H1 (cell line): ENCODE measurements around the gene INPPL1. TPM values are rescaled to one million over a fixed set of nuclear protein-coding genes. Genes with fewer than 3 reads are reported as not detected.

Experiments used
- CTCF ChIA-PET: fragments of 300-600 bp; sonication (Branson Sonifier 250); formaldehyde crosslinking; loops from one replicate; lab custom pipeline; 2021; ENCODE audit not compliant: partially characterized antibody; lab: Charles Lee
- POLR2A ChIA-PET: fragments of 300-600 bp; sonication (Branson Sonifier 250); formaldehyde crosslinking; loops from one replicate; lab custom pipeline; 2021; ENCODE audit warnings: inconsistent platforms; ENCODE audit not compliant: partially characterized antibody; lab: Charles Lee
- DNase-seq, 2 experiments: peaks; one replicate each; pipeline versions ENCODE4 v3.0.0 to v3.0.0-alpha.2; 2010 to 2022; ENCODE audit warnings: low spot score in 2 of 2, low read depth in 1 of 2, mixed read lengths in 1 of 2
- FAIRE-seq: peaks from 2 replicates; lab custom pipeline; 2011; peaks lifted over from hg19 to GRCh38; lab: Jason Lieb, UNC
- H2AFZ ChIP-seq: 2 replicates; pipeline ENCODE4 v1.8.1; 2012; ENCODE audit warnings: low read length, inconsistent platforms
- H2AK5ac ChIP-seq: 2 replicates; pipeline ENCODE4 v1.6.1; 2013; ENCODE audit warnings: low read depth, low read length
- H2BK120ac ChIP-seq: replicated peaks from 2 replicates; pipeline ENCODE3; 2013; ENCODE audit warnings: low read depth, low read length, inconsistent platforms
- H2BK12ac ChIP-seq: 2 replicates; pipeline ENCODE4 v1.6.1; 2013; ENCODE audit warnings: low read depth, low read length
- H2BK15ac ChIP-seq: 2 replicates; pipeline ENCODE4 v1.6.1; 2013; ENCODE audit warnings: low read length
- H2BK20ac ChIP-seq: 2 replicates; pipeline ENCODE4 v1.6.1; 2013; ENCODE audit warnings: low read length
- H2BK5ac ChIP-seq: 2 replicates; pipeline ENCODE4 v1.6.1; 2013; ENCODE audit warnings: low read depth, low read length
- H3K14ac ChIP-seq: 2 replicates; pipeline ENCODE4 v1.6.1; 2013; ENCODE audit warnings: inconsistent platforms; ENCODE audit not compliant: insufficient read length
- H3K18ac ChIP-seq: 2 replicates; pipeline ENCODE4 v1.6.1; 2013; ENCODE audit warnings: low read length; ENCODE audit errors: extremely low read depth
- H3K23ac ChIP-seq: 2 replicates; pipeline ENCODE4 v1.6.1; 2013; ENCODE audit warnings: inconsistent platforms; ENCODE audit not compliant: insufficient read length
- H3K23me2 ChIP-seq: 2 replicates; pipeline ENCODE4 v1.6.1; 2013; ENCODE audit warnings: low read depth, low read length
- H3K27ac ChIP-seq: 2 replicates; pipeline ENCODE4 v1.6.1; 2011; ENCODE audit warnings: low read depth, low read length, inconsistent platforms
- H3K27me3 ChIP-seq, 4 experiments: replicated peaks in 1 of 4; 1 replicate in 1 of 4; 2 replicates in 3 of 4; pipeline versions ENCODE4 v1.6.1 to v1.8.1; 2011 to 2013; ENCODE audit warnings: low read length in 3 of 4, mild to moderate bottlenecking in 3 of 4, inconsistent platforms in 2 of 4, mixed read lengths in 2 of 4, moderate library complexity in 1 of 4; ENCODE audit not compliant: control insufficient read depth in 3 of 4, insufficient read depth in 3 of 4; ENCODE audit errors: extremely low read depth in 1 of 4
- H3K36me3 ChIP-seq, 4 experiments: 2 replicates each; pipeline versions ENCODE4 v1.6.1 to v1.8.1; 2011 to 2013; ENCODE audit warnings: mild to moderate bottlenecking in 4 of 4, low read length in 3 of 4, moderate library complexity in 2 of 4, control low read depth in 1 of 4, inconsistent platforms in 1 of 4; ENCODE audit not compliant: insufficient read depth in 4 of 4, control insufficient read depth in 2 of 4
- H3K4ac ChIP-seq: replicated peaks from 2 replicates; pipeline ENCODE3; 2013; ENCODE audit warnings: low read length, low read depth, mixed read lengths, inconsistent platforms; ENCODE audit not compliant: insufficient read length
- H3K4me1 ChIP-seq, 4 experiments: replicated peaks in 1 of 4; 1 replicate in 1 of 4; 2 replicates in 3 of 4; pipeline versions ENCODE4 v1.6.1 to v1.8.1; 2011 to 2013; ENCODE audit warnings: low read length in 3 of 4, inconsistent platforms in 2 of 4, mixed read lengths in 1 of 4; ENCODE audit not compliant: insufficient read depth in 4 of 4, control insufficient read depth in 3 of 4
- H3K4me2 ChIP-seq, 2 experiments: 2 replicates each; pipeline versions ENCODE4 v1.6.1 to v1.8.1; 2011 to 2013; ENCODE audit warnings: low read depth in 2 of 2, low read length in 2 of 2, control low read depth in 1 of 2, inconsistent platforms in 1 of 2, mild to moderate bottlenecking in 1 of 2; ENCODE audit not compliant: insufficient read depth in 1 of 2
- H3K4me3 ChIP-seq, 4 experiments: fragments of 200-600, 300-600 bp in 1 of 4; sonication (generic), shearing (Covaris generic), sonication (Bioruptor Twin) in 1 of 4; 2 replicates each; pipeline versions ENCODE4 v1.5.1 to v1.8.1; 2011 to 2016; ENCODE audit warnings: low read length in 4 of 4, low read depth in 3 of 4, control low read depth in 2 of 4, inconsistent platforms in 2 of 4, mild to moderate bottlenecking in 2 of 4, mixed read lengths in 1 of 4, moderate library complexity in 1 of 4; ENCODE audit not compliant: insufficient read depth in 2 of 4; ENCODE audit errors: extremely low read depth in 1 of 4
- H3K56ac ChIP-seq: replicated peaks from 2 replicates; pipeline ENCODE3; 2013; ENCODE audit warnings: low read depth, mild to moderate bottlenecking, mixed read lengths, low read length, inconsistent platforms; ENCODE audit not compliant: insufficient read length
- H3K79me1 ChIP-seq: 2 replicates; pipeline ENCODE4 v1.6.1; 2013; ENCODE audit warnings: low read depth, low read length, control low read depth
- H3K79me2 ChIP-seq, 2 experiments: 2 replicates each; pipeline versions ENCODE4 v1.6.1 to v1.8.1; 2012 to 2013; ENCODE audit warnings: low read length in 2 of 2, mild to moderate bottlenecking in 2 of 2, inconsistent platforms in 1 of 2; ENCODE audit not compliant: insufficient read depth in 2 of 2, control insufficient read depth in 1 of 2
- H3K9ac ChIP-seq, 4 experiments: replicated peaks in 1 of 4; 1 replicate in 1 of 4; 2 replicates in 3 of 4; pipeline versions ENCODE4 v1.6.1 to v1.8.1; 2011 to 2013; ENCODE audit warnings: low read depth in 3 of 4, low read length in 3 of 4, control low read depth in 2 of 4, mild to moderate bottlenecking in 2 of 4, moderate library complexity in 2 of 4, inconsistent platforms in 1 of 4; ENCODE audit errors: extremely low read depth in 1 of 4
- H3K9me3 ChIP-seq, 2 experiments: 2 replicates each; pipeline versions ENCODE4 v1.6.1 to v1.8.1; 2012 to 2013; ENCODE audit warnings: mild to moderate bottlenecking in 2 of 2, moderate library complexity in 2 of 2, control low read depth in 1 of 2, inconsistent platforms in 1 of 2, low read depth in 1 of 2, low read length in 1 of 2, mixed read lengths in 1 of 2; ENCODE audit not compliant: insufficient read depth in 2 of 2
- H4K20me1 ChIP-seq, 2 experiments: replicated peaks in 1 of 2; 2 replicates each; pipeline versions ENCODE3 to v1.8.1; 2011 to 2013; ENCODE audit warnings: inconsistent platforms in 2 of 2, low read length in 2 of 2, mild to moderate bottlenecking in 1 of 2; ENCODE audit not compliant: insufficient read depth in 2 of 2, control insufficient read depth in 1 of 2
- H4K5ac ChIP-seq: 2 replicates; pipeline ENCODE4 v1.6.1; 2013; ENCODE audit warnings: low read length, low read depth, mixed read lengths, inconsistent platforms; ENCODE audit not compliant: insufficient read length
- H4K8ac ChIP-seq: 2 replicates; pipeline ENCODE4 v1.8.0; 2013; ENCODE audit warnings: mild to moderate bottlenecking, moderate library complexity, low read length, inconsistent platforms; ENCODE audit not compliant: insufficient read depth; ENCODE audit errors: extremely low read depth
- H4K91ac ChIP-seq: replicated peaks from 2 replicates; pipeline ENCODE3; 2013; ENCODE audit warnings: low read length, mixed read lengths, inconsistent platforms; ENCODE audit not compliant: insufficient read length
- BACH1 ChIP-seq: IDR thresholded peaks from 2 replicates; pipeline ENCODE4 v1.6.1; 2012; ENCODE audit warnings: low read length, improper control_type of control experiment
- FOSL1 ChIP-seq: IDR thresholded peaks from 2 replicates; pipeline ENCODE4 v1.6.1; 2011; ENCODE audit warnings: mild to moderate bottlenecking, low read depth, low read length, moderate library complexity; ENCODE audit not compliant: insufficient read depth
- WGBS, 2 experiments: shearing (Covaris generic) in 1 of 2; methylation state at CpG; one replicate each; pipeline versions ENCODE4 v1.1.6 to v1.1.7; 2013 to 2015; ENCODE audit warnings: low lambda C conversion rate in 2 of 2, mixed read lengths in 2 of 2, inconsistent platforms in 1 of 2, low coverage in 1 of 2, missing lambda C conversion rate in 1 of 2; ENCODE audit not compliant: insufficient replicate concordance in 2 of 2, insufficient coverage in 1 of 2, insufficient read length in 1 of 2; ENCODE audit errors: extremely low coverage in 1 of 2, missing lambda C conversion rate in 1 of 2; 5-methylcytosine and 5-hydroxymethylcytosine counted together
- polyA plus RNA-seq, 7 experiments: library from polyadenylated mRNA; depleted of rRNA in 3 of 7; stranded (reverse) in 5 of 7; unstranded in 2 of 7; fragments of >200 nt in 5 of 7; fragments of 200-250 nt in 2 of 7; gene quantifications; 1 replicate in 5 of 7; 2 replicates in 1 of 7; 4 replicates in 1 of 7; pipeline versions ENCODE4 v1.2.1 to v1.2.3, GENCODE V29; 2011 to 2013; ENCODE audit warnings: missing spikeins in 2 of 7, mixed read lengths in 2 of 7
- total RNA-seq: library from RNA; stranded (reverse); fragmentation: NEBNext Ultra II Directional; extraction: Animal tissue kit (Norgen Biotek cat#: 25700); gene quantifications from 2 replicates; pipeline ENCODE4 v1.2.1, GENCODE V29; 2021

Gene INPPL1
- total and polyA plus RNA-seq, 2 of the 8 experiments (the other 6 are each of a cell fraction or from before 2014, with no cell fraction given), result 54.5 to 79.5 TPM

- Histone ChIP-seq H2BK12ac (no peak overlapping the region), H3K14ac (no peak overlapping the region), H3K9me3 (no peaks in the 10 kb centered on the region), H3K4me2 (no peak overlapping the region), H4K5ac (no peak overlapping the region), H3K27me3 (no peaks in the 10 kb centered on the region), H3K36me3 (no peaks in the 10 kb centered on the region), H4K20me1 (no peaks in the 10 kb centered on the region), H3K9ac (no peak overlapping the region), H2BK5ac (no peak overlapping the region), H3K4ac (no peak overlapping the region), H3K79me2 (no peaks in the 10 kb centered on the region), H3K27ac (no peak overlapping the region), H2BK15ac (no peak overlapping the region), H3K79me1 (no peaks in the 10 kb centered on the region), H2AK5ac (no peak overlapping the region), H4K91ac (no peak overlapping the region), H3K56ac (no peak overlapping the region), H3K4me1 (no peaks in the 10 kb centered on the region), H3K23ac (no peak overlapping the region), H3K18ac (no peak overlapping the region), H2BK20ac (no peak overlapping the region), H2BK120ac (no peak overlapping the region), H3K23me2 (no peaks in the 10 kb centered on the region), H2AFZ (no peak overlapping the region), H4K8ac (no peak overlapping the region), H3K4me3 (no peak overlapping the region)
- ChIA-PET CTCF (interaction anchor here (0.7 to 2.1 kb wide), 4 partner anchors 18 to 222 kb away, joined by 3 to 7 read pairs (median 3); no protein-coding TSS in a partner anchor), POLR2A (interaction anchor here (0.7 to 1.5 kb wide), 4 partner anchors 14 to 56 kb away, joined by 3 to 4 read pairs (median 4); no protein-coding TSS in a partner anchor)
- 86% methylated on average over 4 of the region's 4 CpGs; no CpG with 5 or more reads in 1 of the 2 experiments for WGBS, 2 experiments
- no peak for FAIRE-seq
- DNase-seq, result no peak
- TF ChIP-seq FOSL1 (no peak), BACH1 (no peak)
These were observed 15.5 kb upstream of the INPPL1 start for GRCh38 chr11:72209101-72209500.
